ENCODE results near the gene SNED1.
A peak's percentile ranks its signal among the peaks of the same experiment; 100 is the strongest.
"Not testable (repeated sequence)": the region's sequence is repeated elsewhere in the genome, so short reads cannot be mapped to it uniquely, and the experiment has no call there.

Gene SNED1

DNA sequence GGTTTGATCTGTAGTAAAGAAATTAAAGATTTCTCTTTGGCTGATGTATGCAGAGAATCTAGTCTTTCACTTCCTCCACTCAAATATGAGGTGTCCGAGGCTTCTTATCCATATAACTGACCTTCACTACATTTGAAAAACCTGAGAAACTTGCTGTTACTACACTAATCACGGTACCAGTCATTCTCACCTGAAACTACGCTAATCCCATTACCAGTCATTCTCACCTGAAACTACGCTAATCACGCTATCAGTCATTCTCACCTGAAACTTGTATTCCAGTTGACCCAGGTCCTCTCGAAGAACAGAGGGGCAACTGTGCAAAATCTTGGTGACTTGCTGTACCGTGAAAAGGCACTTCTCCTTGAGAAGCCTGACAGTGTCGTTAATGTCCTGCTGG lies 98.6 kb downstream of the SNED1 start:
- Histone ChIP-seq H3K27ac (no peak overlapping the region), H3K9me3 (no peaks in the 10 kb centered on the region), H3K27me3 (no peaks in the 10 kb centered on the region), H3K4me3 (ENCODE audit: low read depth in 1 of 2, low read length in 1 of 2) (no peak overlapping the region), H3K36me3 (peaks cover 78% of the 10 kb centered on the region), H3K4me1 (ENCODE audit: control insufficient read depth in 1 of 2, insufficient read depth in 1 of 2, low read depth in 1 of 2, low read length in 1 of 2) (peaks cover 8 to 12% of the 10 kb centered on the region in 2 experiments)
- TF ChIP-seq, protein P1, sequence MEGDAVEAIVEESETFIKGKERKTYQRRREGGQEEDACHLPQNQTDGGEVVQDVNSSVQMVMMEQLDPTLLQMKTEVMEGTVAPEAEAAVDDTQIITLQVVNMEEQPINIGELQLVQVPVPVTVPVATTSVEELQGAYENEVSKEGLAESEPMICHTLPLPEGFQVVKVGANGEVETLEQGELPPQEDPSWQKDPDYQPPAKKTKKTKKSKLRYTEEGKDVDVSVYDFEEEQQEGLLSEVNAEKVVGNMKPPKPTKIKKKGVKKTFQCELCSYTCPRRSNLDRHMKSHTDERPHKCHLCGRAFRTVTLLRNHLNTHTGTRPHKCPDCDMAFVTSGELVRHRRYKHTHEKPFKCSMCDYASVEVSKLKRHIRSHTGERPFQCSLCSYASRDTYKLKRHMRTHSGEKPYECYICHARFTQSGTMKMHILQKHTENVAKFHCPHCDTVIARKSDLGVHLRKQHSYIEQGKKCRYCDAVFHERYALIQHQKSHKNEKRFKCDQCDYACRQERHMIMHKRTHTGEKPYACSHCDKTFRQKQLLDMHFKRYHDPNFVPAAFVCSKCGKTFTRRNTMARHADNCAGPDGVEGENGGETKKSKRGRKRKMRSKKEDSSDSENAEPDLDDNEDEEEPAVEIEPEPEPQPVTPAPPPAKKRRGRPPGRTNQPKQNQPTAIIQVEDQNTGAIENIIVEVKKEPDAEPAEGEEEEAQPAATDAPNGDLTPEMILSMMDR (IDR thresholded peaks at IDR 0.05): no peak

DNA sequence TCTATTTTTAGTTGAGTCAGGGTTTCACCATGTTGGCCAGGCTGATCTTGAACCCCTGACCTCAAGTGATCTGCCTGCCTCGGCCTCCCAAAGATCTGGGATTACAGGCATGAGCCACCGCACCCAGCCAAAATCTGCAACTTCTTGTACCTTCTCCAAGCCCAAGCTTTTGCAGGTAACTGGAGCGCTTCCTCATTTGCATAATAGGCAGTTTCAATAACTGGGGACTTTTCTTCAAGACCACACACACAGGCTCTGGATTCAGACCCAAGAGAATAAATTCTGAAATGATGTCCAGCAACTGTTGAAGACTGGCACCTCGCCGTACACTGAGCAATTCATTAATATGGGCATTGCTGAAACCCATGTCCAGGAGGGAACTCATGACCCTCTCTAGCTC lies 100.8 kb downstream of the SNED1 start:
- Histone ChIP-seq H3K36me3 (peaks cover 55% of the 10 kb centered on the region), H3K27me3 (no peaks in the 10 kb centered on the region), H3K4me1 (ENCODE audit: control insufficient read depth in 1 of 2, insufficient read depth in 1 of 2, low read depth in 1 of 2, low read length in 1 of 2) (peaks cover 15 to 21% of the 10 kb centered on the region in 2 experiments), H3K4me3 (ENCODE audit: low read depth in 1 of 2, low read length in 1 of 2) (no peak overlapping the region), H3K27ac (no peak overlapping the region), H3K9me3 (no peaks in the 10 kb centered on the region)
- TF ChIP-seq, protein P1 (IDR thresholded peaks at IDR 0.05): no peak

GRCh38 chr2:241102239-241102803 lies 103.9 kb downstream of the SNED1 start, which contains the start of gene MTERF4:
TSS of gene MTERF4 (minus strand) at chr2:241102287. CDS start at chr2:241102273, 14 bp downstream.
- no peaks in the 10 kb centered on the region for H3K27me3 ChIP-seq
- H3K9me3 ChIP-seq: no peaks in the 10 kb centered on the region
- TF ChIP-seq, protein P1 (IDR thresholded peaks at IDR 0.05): peak; percentile 12
- H3K4me1 ChIP-seq (ENCODE audit: control insufficient read depth in 1 of 2, insufficient read depth in 1 of 2, low read depth in 1 of 2, low read length in 1 of 2): peaks cover 15 to 21% of the 10 kb centered on the region in 2 experiments
- H3K36me3 ChIP-seq: peaks cover 26% of the 10 kb centered on the region
- H3K4me3 ChIP-seq (ENCODE audit: low read depth in 1 of 2, low read length in 1 of 2): peak within 1 kb of the TSS; percentile 76 to 82
- H3K27ac ChIP-seq: peak within 1 kb of the TSS; percentile 78

DNA sequence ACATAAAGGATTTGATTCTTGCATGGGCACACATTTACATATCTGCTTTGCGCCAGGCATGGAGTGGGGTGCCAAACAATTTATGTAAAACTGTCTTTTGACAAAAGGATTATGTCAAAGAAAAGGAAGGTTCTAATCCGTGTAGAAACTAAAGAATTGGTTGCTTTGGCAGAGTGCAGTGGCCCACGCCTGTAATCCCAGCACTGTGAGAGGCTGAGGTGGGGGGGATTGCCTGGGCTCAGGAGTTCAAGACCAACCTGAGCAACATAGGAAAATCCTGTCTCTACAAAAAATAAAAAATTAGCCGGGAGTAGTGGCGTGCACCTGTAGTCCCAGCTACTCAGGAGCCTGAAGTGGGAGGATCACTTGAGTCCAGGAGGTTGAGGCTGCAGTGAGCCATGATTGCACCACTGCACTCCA lies 104.8 kb downstream of the SNED1 start:
- Histone ChIP-seq H3K27ac (no peak overlapping the region), H3K36me3 (peaks cover 17% of the 10 kb centered on the region), H3K4me3 (ENCODE audit: low read depth in 1 of 2, low read length in 1 of 2) (no peak overlapping the region), H3K4me1 (ENCODE audit: control insufficient read depth in 1 of 2, insufficient read depth in 1 of 2, low read depth in 1 of 2, low read length in 1 of 2) (peaks cover 15 to 21% of the 10 kb centered on the region in 2 experiments), H3K27me3 (no peaks in the 10 kb centered on the region), H3K9me3 (no peaks in the 10 kb centered on the region)
- TF ChIP-seq, protein P1 (IDR thresholded peaks at IDR 0.05): no peak

GRCh38 chr2:241104611-241105010 lies 106.2 kb downstream of the SNED1 start:
- H3K4me1 ChIP-seq (ENCODE audit: control insufficient read depth in 1 of 2, insufficient read depth in 1 of 2, low read depth in 1 of 2, low read length in 1 of 2): peaks cover 15 to 21% of the 10 kb centered on the region in 2 experiments
- not testable (repeated sequence) for H3K27me3 ChIP-seq; H3K36me3 ChIP-seq; H3K9me3 ChIP-seq; H3K4me3 ChIP-seq (ENCODE audit: low read depth in 1 of 2, low read length in 1 of 2); H3K27ac ChIP-seq

DNA sequence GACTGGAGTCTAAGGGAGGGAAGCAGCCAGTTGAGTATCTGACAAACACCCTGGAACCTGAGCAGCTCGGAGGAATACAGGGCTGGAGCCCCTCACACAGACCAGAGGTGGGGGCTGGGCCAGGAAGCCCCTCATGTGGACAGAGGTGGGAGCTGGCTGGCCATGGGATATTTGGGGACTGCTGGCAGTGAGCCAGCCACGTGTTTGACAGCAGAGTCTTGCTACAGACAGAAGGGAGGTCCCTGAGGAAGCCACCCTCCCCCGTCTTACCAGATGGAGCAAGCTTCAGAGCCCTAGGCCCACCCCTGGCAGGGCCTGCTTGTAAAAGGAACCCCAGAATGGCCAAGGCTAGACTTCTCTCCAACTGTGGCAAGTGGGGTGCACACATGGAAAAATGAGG lies 107.2 kb downstream of the SNED1 start:
- Histone ChIP-seq H3K4me1 (ENCODE audit: control insufficient read depth in 1 of 2, insufficient read depth in 1 of 2, low read depth in 1 of 2, low read length in 1 of 2) (peaks cover 15 to 20% of the 10 kb centered on the region in 2 experiments), H3K27me3 (no peaks in the 10 kb centered on the region), H3K27ac (no peak overlapping the region), H3K9me3 (no peaks in the 10 kb centered on the region), H3K36me3 (no peaks in the 10 kb centered on the region), H3K4me3 (ENCODE audit: low read depth in 1 of 2, low read length in 1 of 2) (no peak overlapping the region)
- TF ChIP-seq, protein P1 (IDR thresholded peaks at IDR 0.05): no peak

All from neutrophil (primary cell).